Measurements from ENCODE around the gene MYZAP. TPM values are rescaled to one million over a fixed set of nuclear protein-coding genes. Genes with fewer than 3 reads are reported as not detected.

The MYZAP gene
- total and polyA plus RNA-seq, 2 of the 4 experiments (the other 2 are of a cell fraction), result not detected

GRCh38 chr15:57595011-57595866 lies 3.5 kb downstream of the MYZAP start:
- Histone ChIP-seq H3K27me3 (ENCODE audit: control insufficient read depth, insufficient read depth, low read length) (peaks cover 31% of the 10 kb centered on the region), H2BK20ac (ENCODE audit: low read depth, low read length) (no peak overlapping the region), H2BK5ac (ENCODE audit: low read depth, low read length, poor library complexity, severe bottlenecking) (no peak overlapping the region), H3K4me3 (ENCODE audit: insufficient read depth, low read depth, low read length) (no peak overlapping the region), H3K79me1 (ENCODE audit: low read depth in 1 of 2, low read length in 2 of 2) (no peaks in the 10 kb centered on the region), H3K4ac (ENCODE audit: low read depth, low read length) (no peak overlapping the region), H4K8ac (ENCODE audit: low read depth in 2 of 2, low read length in 2 of 2) (no peak overlapping the region), H3K14ac (replicated peaks; ENCODE audit: low read depth, low read length) (no peak overlapping the region), H2AK5ac (ENCODE audit: low read depth, low read length) (no peak overlapping the region), H3K36me3 (ENCODE audit: control insufficient read depth, insufficient read depth, low read length) (no peaks in the 10 kb centered on the region), H3K9ac (ENCODE audit: low read depth, low read length) (no peak overlapping the region), H3K18ac (ENCODE audit: low read depth, low read length) (no peak overlapping the region), H3K4me1 (ENCODE audit: control insufficient read depth, insufficient read depth, low read length) (no peaks in the 10 kb centered on the region), H3K4me2 (ENCODE audit: low read depth, low read length) (no peak overlapping the region), H4K20me1 (ENCODE audit: insufficient read depth, low read length) (no peaks in the 10 kb centered on the region), H3K9me3 (ENCODE audit: control insufficient read depth, insufficient read depth, low read length) (no peaks in the 10 kb centered on the region), H3K23ac (ENCODE audit: low read depth, low read length) (no peak overlapping the region), H3K9me1 (ENCODE audit: insufficient read depth, low read length) (no peaks in the 10 kb centered on the region; the same call in 1 of the 2 replicates), H3K27ac (ENCODE audit: insufficient read depth, low read length) (no peak overlapping the region), H4K5ac (ENCODE audit: low read depth, low read length) (no peak overlapping the region), H2BK120ac (ENCODE audit: low read depth, low read length) (no peak overlapping the region), H2AK9ac (replicated peaks; ENCODE audit: low read depth, low read length, poor library complexity) (no peak overlapping the region), H3K56ac (ENCODE audit: extremely low read depth, insufficient read depth, low read length) (no peak overlapping the region), H2BK15ac (ENCODE audit: low read depth, low read length) (no peak overlapping the region), H2AFZ (replicated peaks; ENCODE audit: low read length, poor library complexity) (no peak overlapping the region), H4K91ac (ENCODE audit: insufficient read depth, low read depth, low read length) (no peak overlapping the region)
- WGBS, 2 experiments (ENCODE audit: extremely low coverage in 2 of 2, insufficient read length in 1 of 2), result 60% methylated on average over 1 of the region's 9 CpGs; no CpG with 5 or more reads in 1 of the 2 experiments
- ChIA-PET POLR2A (ENCODE audit: unreplicated experiment) (no interaction called here), CTCF (interaction anchor here (0.6 kb wide), 1 partner anchor 15 kb away, joined by 3 read pairs; no protein-coding TSS in a partner anchor)
- BruUV-seq (replicated peaks), result no TSS peak
- intact Hi-C loops (cut with micrococcal nuclease), result no loop called here
- ATAC-seq (ENCODE audit: low read depth) (no peak), DNase-seq (no peak)
- dilution Hi-C loops (cut with HindIII; ENCODE audit: low sequenced_read_pairs, unreplicated experiment), result no loop called here
- TF ChIP-seq NFE2L2 (IDR thresholded peaks at IDR 0.05; ENCODE audit: low read depth, low read length), result no peak
- in situ Hi-C loops (cut with MboI; ENCODE audit: low sequenced_read_pairs), result no loop called here
